Right renal cortex interstitium (tissue), 3 donors: Measurements from ENCODE around the gene VPS33A. TPM values are rescaled to one million over a fixed set of nuclear protein-coding genes. Genes with fewer than 3 reads are reported as not detected.
"Not testable (repeated sequence)": the region's sequence is repeated elsewhere in the genome, so short reads cannot be mapped to it uniquely, and the experiment has no call there.

Experiments used
- DNase-seq, 3 donors: peaks; one replicate each; pipeline ENCODE4 v3.0.0-alpha.2; 2013; ENCODE audit warnings: low read depth in 3 of 3, low spot score in 2 of 3
- polyA plus RNA-seq, 3 donors: library from polyadenylated mRNA; unstranded; fragments of 120-200 nt; gene quantifications; one replicate each; pipeline ENCODE4 v1.2.1, GENCODE V29; 2013; ENCODE audit not compliant: insufficient read length in 3 of 3

VPS33A gene
- 10 to 100 TPM; 16.5 to 20.4 (median 18.0) TPM for polyA plus RNA-seq

DNA sequence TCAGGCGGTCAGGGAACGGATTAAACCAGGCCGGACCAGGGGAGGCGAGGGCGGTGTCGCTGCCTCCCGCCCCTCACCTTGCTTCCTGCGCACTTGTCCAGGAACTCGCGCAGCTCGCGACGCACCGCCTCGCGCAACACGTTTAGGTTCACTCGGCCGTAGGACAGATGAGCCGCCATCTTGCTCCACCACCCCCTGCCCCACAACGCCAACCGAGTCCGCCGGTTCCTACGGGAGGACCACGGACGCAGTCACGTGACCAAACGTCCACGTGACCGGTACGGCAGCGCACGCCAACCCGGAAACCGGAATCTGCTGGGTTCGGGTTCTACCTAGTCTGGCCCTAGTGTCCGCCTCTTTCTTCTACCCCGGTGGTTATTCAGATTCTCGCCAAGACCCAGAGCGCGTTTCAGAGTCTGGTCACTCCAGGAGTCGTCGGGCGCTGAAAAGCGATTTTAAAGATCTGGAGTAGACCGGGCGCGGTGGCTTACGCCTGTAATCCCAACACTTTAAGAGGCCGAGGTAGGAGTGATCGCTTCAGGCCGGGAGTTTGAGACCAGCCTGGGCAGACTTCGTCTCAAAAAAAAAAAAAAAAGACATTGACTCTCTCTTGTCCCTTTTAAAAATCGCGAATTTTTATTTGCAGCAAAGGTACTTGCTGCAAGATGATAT lies at the start of gene VPS33A:
Gene VPS33A, minus strand, starts transcription at position 265 of the 672 bp plus-strand sequence. Its CDS starts 86 bp downstream, at position 179.
- DNase-seq, result peak; percentile 93 to 97 (median 96)

DNA sequence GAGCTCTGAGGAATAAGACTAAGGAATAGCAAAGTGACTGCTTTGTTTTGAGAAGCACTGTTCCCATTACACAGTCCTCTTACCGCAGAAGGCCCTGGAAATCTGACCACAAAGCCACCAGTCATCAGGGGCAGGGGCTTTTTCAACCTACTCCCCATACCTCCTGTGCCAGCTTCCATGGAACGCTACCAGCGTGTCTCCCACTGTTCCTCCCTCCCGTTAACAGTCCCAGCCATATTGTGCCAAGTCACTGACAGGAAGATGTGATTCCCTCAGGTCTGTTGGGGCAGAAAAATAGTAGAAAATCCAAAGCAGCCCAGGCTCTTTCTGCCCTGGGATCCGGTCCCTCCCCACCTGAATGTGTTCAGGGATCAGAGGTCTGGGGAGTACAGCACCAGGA lies 46.6 kb upstream of the VPS33A start:
- DNase-seq, result no peak

GRCh38 chr12:122311696-122312095 lies 45.4 kb upstream of the VPS33A start:
- no peak for DNase-seq

DNA sequence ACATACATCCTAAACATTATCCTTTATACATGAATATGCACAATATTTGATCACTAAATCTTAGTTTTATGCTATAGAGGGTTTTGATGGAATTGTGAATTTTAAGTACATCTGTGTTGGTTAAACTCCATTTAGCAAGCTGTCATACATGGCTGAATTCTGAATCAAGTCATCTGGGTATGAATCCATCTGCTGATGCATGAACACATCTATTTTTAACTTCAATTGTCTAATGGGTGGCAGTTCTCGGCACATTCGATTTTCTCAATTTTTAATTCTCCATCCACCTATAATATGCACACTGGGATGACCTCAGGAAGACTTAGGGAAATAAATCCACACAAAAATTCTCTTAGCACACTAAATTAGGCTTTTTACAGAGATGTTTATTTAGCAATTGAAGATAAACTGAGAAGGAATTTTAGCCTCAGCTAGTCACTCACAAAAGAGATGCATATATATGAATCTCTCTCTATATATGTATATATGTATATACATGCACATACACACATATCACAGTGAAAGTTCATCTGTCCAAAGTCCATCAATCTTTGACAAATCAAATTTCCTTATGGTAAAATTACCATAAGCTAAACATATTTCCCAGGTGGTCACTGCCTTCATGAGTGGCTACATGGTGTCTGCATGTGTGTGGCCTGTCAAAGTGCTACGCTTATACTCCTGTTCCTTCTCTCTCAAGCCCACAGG lies 44.5 kb upstream of the VPS33A start:
- DNase-seq, result no peak

- DNase-seq, result no peak
Observed at GRCh38 chr12:122309564-122310121, 43.3 kb upstream of the VPS33A start.

GRCh38 chr12:122308811-122309210 lies 42.5 kb upstream of the VPS33A start:
- DNase-seq, result no peak

DNA sequence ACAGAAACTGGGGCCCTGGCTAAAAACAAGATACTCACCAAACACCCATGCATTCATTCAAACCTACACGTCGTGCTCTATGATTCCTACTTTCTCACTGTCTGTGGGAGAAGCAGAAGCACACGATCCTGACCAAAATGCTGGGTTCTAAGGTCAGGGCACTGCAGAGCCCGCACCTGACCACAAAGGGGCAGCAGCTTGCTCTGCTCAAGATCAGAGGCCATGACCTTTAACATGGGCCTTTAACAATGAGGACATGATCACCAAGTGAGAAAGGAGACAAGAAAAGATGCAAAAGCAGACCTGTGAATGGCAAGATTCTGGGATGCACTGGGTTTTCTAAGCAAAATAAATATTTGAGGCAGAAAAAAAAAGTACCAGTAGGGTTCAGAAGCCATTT lies 40.1 kb upstream of the VPS33A start:
- no peak for DNase-seq

DNA sequence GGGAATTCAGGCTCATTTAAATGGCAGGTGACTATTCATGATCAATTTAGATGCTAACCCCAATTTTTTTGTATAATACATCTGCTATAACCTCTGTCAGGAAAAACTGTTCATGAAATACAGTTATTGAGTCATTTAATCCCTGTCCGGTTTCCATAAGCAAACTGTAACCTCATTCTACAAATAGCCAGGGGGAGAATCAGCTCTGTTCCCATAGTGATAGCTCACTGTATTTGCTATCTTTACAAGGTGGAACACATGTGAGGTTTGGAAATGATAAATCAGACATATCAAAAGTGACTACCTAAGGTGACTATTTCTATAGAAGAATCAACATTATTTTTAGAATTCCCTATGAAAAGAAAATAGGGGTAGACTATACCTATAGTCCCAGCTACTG lies 38.6 kb upstream of the VPS33A start:
- DNase-seq, result no peak

DNA sequence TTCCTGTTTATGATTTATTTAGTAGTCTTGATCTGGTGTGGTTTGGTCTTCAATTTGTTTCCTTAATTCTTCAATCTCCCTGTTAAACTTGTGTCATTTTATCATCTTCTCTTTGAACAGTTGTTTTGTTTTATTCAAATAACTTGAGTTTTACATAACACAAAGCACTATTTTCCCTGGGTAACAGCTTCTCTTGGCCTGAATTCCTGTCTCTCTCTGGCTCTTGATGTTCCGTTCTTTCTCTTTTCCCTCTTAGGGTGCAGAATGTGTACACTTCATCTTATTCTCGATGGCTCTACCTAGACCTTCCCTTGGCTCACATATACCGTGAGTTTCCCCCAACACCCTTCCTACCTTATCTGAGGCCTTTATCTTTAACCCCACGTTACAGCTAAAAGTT lies 36.8 kb upstream of the VPS33A start:
- DNase-seq, result no peak

GRCh38 chr12:122298071-122298748 lies 31.9 kb upstream of the VPS33A start:
- no peak for DNase-seq

DNA sequence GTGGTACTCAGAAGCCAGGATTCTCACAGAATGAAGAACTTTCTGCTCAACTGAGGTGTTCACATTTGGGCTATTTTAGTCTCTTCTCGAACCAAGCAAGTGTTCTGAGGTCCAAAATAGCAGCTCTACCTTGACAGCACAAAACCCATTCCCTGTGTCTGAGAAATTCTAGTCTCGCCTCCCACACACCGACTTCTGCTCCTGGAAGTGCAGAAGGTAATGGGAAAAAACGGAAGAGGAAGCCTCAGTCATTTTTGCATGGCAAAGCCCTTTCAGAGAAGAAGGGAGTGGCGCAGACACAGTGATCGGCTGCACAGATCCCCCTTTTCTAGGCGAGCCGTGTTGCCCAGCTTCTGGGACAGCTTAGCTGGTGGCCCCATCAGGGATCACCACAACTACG lies 31.2 kb upstream of the VPS33A start:
- no peak for DNase-seq

DNA sequence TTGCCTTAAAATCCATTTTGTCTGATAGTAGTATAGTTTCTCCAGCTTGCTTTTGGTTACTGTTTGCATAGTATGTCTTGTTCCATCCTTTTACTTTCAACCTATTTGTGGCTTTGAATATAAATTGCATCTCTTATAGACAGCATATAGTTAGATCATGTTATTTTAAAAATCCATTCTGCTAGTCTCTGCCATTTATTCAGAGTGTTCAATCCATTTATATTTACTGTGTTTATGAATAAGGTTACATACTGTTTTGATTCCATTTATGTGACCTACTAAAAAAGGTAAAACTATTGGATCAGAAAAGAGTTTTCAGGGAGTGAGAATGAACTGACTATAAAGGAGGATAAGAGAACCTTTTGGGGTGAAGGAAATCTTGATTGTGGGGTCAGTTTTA lies 29.6 kb upstream of the VPS33A start:
- no peak for DNase-seq

DNA sequence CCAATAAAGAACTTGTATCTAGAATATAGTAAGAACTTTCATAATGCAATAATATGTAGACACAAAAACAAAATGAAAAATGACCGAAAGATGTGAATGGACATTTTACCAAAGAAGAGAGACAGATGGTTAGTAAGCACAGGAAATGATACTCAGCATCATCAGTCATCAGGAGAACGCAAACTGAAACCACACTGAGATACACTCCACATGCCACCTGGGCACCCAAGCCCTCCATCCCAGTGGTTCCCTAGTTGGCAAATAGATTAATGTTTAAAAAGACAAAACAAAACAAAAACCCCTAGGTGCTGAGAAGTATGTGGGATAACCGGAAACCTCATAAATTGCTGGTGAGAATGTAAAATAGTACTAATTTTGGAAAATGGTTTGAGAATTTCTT lies 26.8 kb upstream of the VPS33A start:
- DNase-seq, result no peak

- DNase-seq, result no peak
Observed at GRCh38 chr12:122291431-122291830, 25.1 kb upstream of the VPS33A start.

GRCh38 chr12:122283680-122284079 lies 17.4 kb upstream of the VPS33A start:
- DNase-seq, result no peak

GRCh38 chr12:122282061-122282460 lies 15.8 kb upstream of the VPS33A start:
- DNase-seq, result no peak

GRCh38 chr12:122276242-122276641 lies 9.9 kb upstream of the VPS33A start:
- DNase-seq, result no peak

DNA sequence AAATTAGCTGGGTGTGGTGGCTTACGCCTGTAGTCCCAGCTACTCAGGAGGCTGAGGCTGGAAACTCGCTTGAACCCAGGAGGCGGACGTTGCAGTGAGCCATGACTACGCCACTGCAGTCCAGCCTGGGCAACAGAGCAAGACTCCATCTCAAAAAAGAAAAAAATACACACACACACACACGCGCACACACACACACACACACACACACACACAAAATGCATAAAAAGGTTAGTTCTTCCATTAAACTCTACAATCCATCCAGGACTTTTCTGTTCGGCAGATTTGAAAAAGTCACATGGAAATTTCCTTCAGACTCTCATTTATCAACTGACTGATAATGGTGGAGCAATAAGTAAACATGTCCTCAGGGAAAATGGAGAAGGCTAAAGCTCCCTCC lies 9.2 kb upstream of the VPS33A start:
- DNase-seq, result no peak

GRCh38 chr12:122265886-122266229 lies 436 bp downstream of the VPS33A start:
- DNase-seq, result no peak

DNA sequence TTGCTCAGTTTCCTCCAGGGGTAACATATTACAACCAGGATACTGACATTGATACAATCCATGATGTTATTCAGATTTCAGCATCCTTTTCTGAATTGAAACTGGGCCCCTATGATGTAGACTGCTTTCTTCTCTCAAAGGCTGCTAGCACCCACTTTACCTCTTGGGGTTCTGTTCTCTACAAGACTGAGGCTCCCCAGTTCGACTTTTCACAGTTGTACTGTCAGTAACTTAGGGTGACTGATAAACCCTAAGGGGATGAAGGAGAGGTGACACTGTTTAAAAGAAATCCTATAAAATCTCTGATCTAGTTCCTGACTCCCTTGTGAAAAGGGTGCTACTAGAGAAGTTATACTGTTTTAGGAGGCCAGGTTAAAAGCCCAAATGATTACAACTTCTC lies 818 bp downstream of the VPS33A start:
- no peak for DNase-seq

DNA sequence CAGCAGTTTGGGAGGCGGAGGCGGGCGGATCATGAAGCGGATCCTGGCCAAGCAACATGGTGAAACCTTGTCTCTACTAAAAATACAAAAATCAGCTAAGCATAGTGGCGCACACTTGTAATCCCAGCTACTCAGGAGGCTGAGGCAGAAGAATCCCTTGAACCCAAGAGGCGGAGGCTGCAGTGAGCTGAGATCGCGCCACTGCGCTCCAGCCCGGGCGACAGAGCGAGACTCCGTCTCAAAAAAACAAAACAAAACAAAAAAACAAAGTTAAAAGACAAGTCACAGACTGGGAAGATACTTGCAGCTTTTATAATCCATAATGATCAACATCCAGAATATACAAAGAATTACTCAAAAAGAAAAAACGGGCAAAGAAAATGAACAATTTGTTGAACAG lies 5.6 kb downstream of the VPS33A start:
- not testable (repeated sequence) for DNase-seq

- DNase-seq, result not testable (repeated sequence)
Observed at GRCh38 chr12:122258939-122259338, 7.4 kb downstream of the VPS33A start.
